Heart left ventricle (tissue), 13 donors: ENCODE measurements around the gene SART1.

Experiments used
- POLR2A ChIP-seq, 2 donors: fragments of 450-650 bp; IDR thresholded peaks; one replicate each; pipeline ENCODE4 v1.6.1; 2017; ENCODE audit warnings: antibody characterized with exemption in 2 of 2, mild to moderate bottlenecking in 2 of 2, moderate library complexity in 2 of 2
- TF ChIP-seq, protein P1 (sequence below), 12 donors: fragments of 200-600 bp; sonication (generic) in 4 of 12; IDR thresholded peaks; one replicate each; pipeline versions ENCODE4 v1.5.0 to v1.8.0; 2018 to 2022; ENCODE audit warnings: antibody characterized with exemption in 12 of 12, mild to moderate bottlenecking in 5 of 12
- donor health status: ischemic (EF 13 %, LVEDD 7.1; RV severe dilation, severe dysfunction).
- donor health status: DM: no; HTN: yes; CAD: no.
- donor health status: DM: no; HTN: no; CAD: no.
- donor health status: ischemic (EF 25% LVEDD 6.9; RV normal size, moderate dysfunction).
- donor health status: ischemic (EF 25% LVEDD 5.7; RV mildly dilated, moderate dysfunction).
- donor health status: ischemic (EF 35%, LVEDD 5.7; RV mildly dilated, moderate dysfunction).
- donor health status: nonischemic (EF 11% LVEDD 7.7; RV severe dilation, severe dysfunction).
- donor health status: DM: yes; HTN: yes; CAD: no.
- donor health status: PGD.
- donor health status: ischemic (EF 29% LVEDD 5.4; RV normal size, mild dysfunction).
- donor health status: nonischemic (EF 23%, LVEDD 6.1; RV moderate dilation, normal function).

DNA sequence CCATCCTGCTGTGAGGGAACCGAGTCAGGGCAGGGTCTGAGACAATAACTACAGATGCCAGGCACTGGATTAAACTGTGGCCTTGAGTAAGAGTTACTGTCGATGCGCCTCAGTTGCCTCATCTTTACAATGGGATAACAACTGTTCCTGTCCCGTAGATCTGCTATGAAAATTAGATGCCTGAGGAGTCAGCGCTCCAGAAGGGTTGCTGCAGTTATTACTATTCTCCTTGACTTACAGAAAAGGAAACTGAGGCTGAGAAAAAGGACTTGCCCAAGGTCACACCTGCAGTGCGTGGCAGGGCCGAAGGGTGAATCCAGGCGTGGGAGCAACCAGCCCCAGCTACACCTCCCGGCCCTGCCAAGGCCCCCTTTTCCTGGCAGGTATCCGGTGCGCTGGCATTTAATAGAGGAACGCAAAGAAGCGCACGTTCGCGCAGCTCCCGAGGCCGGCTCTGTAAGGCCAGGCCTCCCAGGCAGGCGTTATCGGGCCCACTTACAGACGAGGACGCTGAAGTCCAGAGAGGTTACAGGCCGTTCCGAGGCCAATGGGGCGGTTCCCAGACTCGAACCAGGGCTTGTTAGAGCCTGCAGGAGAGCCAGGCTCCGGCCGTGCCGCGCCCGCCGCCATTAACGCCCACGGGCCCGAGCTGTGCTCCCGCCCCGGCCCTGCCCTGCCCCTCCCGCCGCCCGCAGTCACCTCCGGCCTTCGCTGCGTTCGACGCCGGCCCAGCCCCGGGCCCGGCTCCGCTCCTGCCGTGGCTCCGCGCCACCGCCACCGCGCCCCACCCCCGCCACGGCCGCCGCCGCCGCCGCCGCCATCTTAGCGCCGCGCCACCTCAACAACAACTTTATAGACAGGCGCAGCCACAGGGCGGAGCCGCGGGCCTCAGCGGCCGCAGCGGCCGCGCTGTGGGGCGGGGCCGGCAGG is 43.1 kb upstream of the SART1 start, which contains the start of gene C11orf68:
- TF ChIP-seq, protein P1, sequence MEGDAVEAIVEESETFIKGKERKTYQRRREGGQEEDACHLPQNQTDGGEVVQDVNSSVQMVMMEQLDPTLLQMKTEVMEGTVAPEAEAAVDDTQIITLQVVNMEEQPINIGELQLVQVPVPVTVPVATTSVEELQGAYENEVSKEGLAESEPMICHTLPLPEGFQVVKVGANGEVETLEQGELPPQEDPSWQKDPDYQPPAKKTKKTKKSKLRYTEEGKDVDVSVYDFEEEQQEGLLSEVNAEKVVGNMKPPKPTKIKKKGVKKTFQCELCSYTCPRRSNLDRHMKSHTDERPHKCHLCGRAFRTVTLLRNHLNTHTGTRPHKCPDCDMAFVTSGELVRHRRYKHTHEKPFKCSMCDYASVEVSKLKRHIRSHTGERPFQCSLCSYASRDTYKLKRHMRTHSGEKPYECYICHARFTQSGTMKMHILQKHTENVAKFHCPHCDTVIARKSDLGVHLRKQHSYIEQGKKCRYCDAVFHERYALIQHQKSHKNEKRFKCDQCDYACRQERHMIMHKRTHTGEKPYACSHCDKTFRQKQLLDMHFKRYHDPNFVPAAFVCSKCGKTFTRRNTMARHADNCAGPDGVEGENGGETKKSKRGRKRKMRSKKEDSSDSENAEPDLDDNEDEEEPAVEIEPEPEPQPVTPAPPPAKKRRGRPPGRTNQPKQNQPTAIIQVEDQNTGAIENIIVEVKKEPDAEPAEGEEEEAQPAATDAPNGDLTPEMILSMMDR (IDR thresholded peaks at IDR 0.05), result no peak
- TF ChIP-seq POLR2A (IDR thresholded peaks at IDR 0.05), result peak in 1 of 2 donors; percentile 8
